Measurements from ENCODE around the gene RPTN. TPM values are rescaled to one million over a fixed set of nuclear protein-coding genes. Genes with fewer than 3 reads are reported as not detected.

RPTN gene
- total RNA-seq, 1 experiment from 2014 or later: not detected

- no peaks in the 10 kb centered on the region; the same call in 1 of the 2 replicates for H3K27me3 Mint-ChIP-seq (ENCODE audit: low read depth)
- H3K9me3 Mint-ChIP-seq: peaks cover 20 to 47% of the 10 kb centered on the region in 2 experiments
- Histone ChIP-seq H3K9me3 (ENCODE audit: control insufficient read depth, low read depth, low read length) (peaks cover 12% of the 10 kb centered on the region), H3K14ac (ENCODE audit: insufficient read depth, low read length) (no peak within 1 kb of the TSS), H2AK5ac (ENCODE audit: insufficient read length, low read length) (no peak within 1 kb of the TSS), H4K5ac (ENCODE audit: insufficient read length, low read depth, low read length) (no peak within 1 kb of the TSS), H3K4ac (ENCODE audit: low read depth, low read length) (no peak within 1 kb of the TSS), H2AFZ (ENCODE audit: low read length) (no peak within 1 kb of the TSS), H3K27me3 (ENCODE audit: insufficient read depth, low read length) (peaks cover 31% of the 10 kb centered on the region), H2BK20ac (ENCODE audit: low read depth, low read length, poor library complexity, severe bottlenecking) (no peak within 1 kb of the TSS), H3K79me1 (ENCODE audit: insufficient read depth, low read depth, low read length, poor library complexity, severe bottlenecking) (no peaks in the 10 kb centered on the region), H3K4me1 (ENCODE audit: insufficient read depth, low read length) (no peaks in the 10 kb centered on the region), H2BK5ac (ENCODE audit: insufficient read length, low read length) (no peak within 1 kb of the TSS), H3K4me2 (ENCODE audit: insufficient read depth, insufficient read length, low read length) (no peak within 1 kb of the TSS), H3K27ac (ENCODE audit: insufficient read length, low read depth, low read length) (no peak within 1 kb of the TSS), H3K23me2 (ENCODE audit: insufficient read length, low read depth, low read length, poor library complexity, severe bottlenecking) (no peaks in the 10 kb centered on the region), H4K8ac (replicated peaks; ENCODE audit: insufficient read length, low read depth, low read length) (no peak within 1 kb of the TSS), H4K20me1 (ENCODE audit: control insufficient read depth, insufficient read depth, insufficient read length) (no peaks in the 10 kb centered on the region), H3K9ac (ENCODE audit: extremely low read depth, insufficient read length, low read length) (no peak within 1 kb of the TSS), H3K79me2 (ENCODE audit: insufficient read depth, low read length) (no peaks in the 10 kb centered on the region), H3K56ac (ENCODE audit: insufficient read length, low read depth, low read length) (no peak within 1 kb of the TSS), H2BK12ac (ENCODE audit: insufficient read length, low read depth, low read length) (no peak within 1 kb of the TSS), H3K23ac (ENCODE audit: insufficient read length, low read depth, low read length) (no peak within 1 kb of the TSS), H2BK15ac (ENCODE audit: low read depth, low read length) (no peak within 1 kb of the TSS), H4K91ac (ENCODE audit: insufficient read length, low read depth, low read length) (no peak within 1 kb of the TSS), H3K18ac (ENCODE audit: insufficient read length, low read depth, low read length) (no peak within 1 kb of the TSS), H3T11ph (ENCODE audit: low read length) (no peak within 1 kb of the TSS), H2BK120ac (ENCODE audit: low read depth, low read length, poor library complexity, severe bottlenecking) (no peak within 1 kb of the TSS)
- no peak for DNase-seq
- 0 out of 7 replicates have a peak, but pooled peaks cover 0 to 9% (median 0%) of the 10 kb centered on the region in 3 experiments for H3K36me3 Mint-ChIP-seq (ENCODE audit: insufficient read depth in 1 of 3, low read depth in 3 of 3)
- no peak within 1 kb of the TSS for H3K4me3 Mint-ChIP-seq
- WGBS (ENCODE audit: extremely low coverage, insufficient read length, low lambda C conversion rate): no CpG with 5 or more reads among the region's 4 CpGs
- H3K4me1 Mint-ChIP-seq: no peaks in the 10 kb centered on the region
- no peak within 1 kb of the TSS for H3K27ac Mint-ChIP-seq
- TF ChIP-seq, protein P1, sequence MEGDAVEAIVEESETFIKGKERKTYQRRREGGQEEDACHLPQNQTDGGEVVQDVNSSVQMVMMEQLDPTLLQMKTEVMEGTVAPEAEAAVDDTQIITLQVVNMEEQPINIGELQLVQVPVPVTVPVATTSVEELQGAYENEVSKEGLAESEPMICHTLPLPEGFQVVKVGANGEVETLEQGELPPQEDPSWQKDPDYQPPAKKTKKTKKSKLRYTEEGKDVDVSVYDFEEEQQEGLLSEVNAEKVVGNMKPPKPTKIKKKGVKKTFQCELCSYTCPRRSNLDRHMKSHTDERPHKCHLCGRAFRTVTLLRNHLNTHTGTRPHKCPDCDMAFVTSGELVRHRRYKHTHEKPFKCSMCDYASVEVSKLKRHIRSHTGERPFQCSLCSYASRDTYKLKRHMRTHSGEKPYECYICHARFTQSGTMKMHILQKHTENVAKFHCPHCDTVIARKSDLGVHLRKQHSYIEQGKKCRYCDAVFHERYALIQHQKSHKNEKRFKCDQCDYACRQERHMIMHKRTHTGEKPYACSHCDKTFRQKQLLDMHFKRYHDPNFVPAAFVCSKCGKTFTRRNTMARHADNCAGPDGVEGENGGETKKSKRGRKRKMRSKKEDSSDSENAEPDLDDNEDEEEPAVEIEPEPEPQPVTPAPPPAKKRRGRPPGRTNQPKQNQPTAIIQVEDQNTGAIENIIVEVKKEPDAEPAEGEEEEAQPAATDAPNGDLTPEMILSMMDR (conservative IDR thresholded peaks at IDR 0.05): no peak
Observed at GRCh38 chr1:152115344-152115743, 43.7 kb downstream of the RPTN start, which contains the start of gene TCHH. TSS of gene TCHH (minus strand) at chr1:152115444. CDS start at chr1:152114080, 1,364 bp downstream.

Data from H9 (cell line).